Activated CD4-positive, alpha-beta T cell treated with anti-CD3 and anti-CD28 coated beads, Interleukin-2, amount 50 U/mL, for 1 hour (primary cell): ENCODE data around the gene TDP1.

Experiments
- DNase-seq: peaks from one replicate; pipeline ENCODE4 v3.0.0-alpha.2; 2020

The TDP1 gene

GRCh38 chr14:89955745-89956660 lies at the start of gene TDP1:
TDP1 (plus strand) TSS chr14:89955927; CDS start chr14:89963115, 7,188 bp downstream.
- DNase-seq, result peak; percentile 95

- no peak for DNase-seq
Observed at GRCh38 chr14:89906000-89906399, 49.7 kb upstream of the TDP1 start.

- DNase-seq, result no peak
Observed at GRCh38 chr14:89907655-89908054, 48.1 kb upstream of the TDP1 start.

- no peak for DNase-seq
Observed at GRCh38 chr14:89908712-89909450, 46.8 kb upstream of the TDP1 start.

GRCh38 chr14:89909586-89909985 lies 46.1 kb upstream of the TDP1 start:
- DNase-seq, result no peak

GRCh38 chr14:89910691-89911009 lies 45.1 kb upstream of the TDP1 start:
- no peak for DNase-seq

GRCh38 chr14:89911010-89911919 lies 44.5 kb upstream of the TDP1 start:
- no peak for DNase-seq

- no peak for DNase-seq
Observed at GRCh38 chr14:89912221-89912620, 43.5 kb upstream of the TDP1 start.

GRCh38 chr14:89912667-89913211 lies 43.0 kb upstream of the TDP1 start:
- no peak for DNase-seq

GRCh38 chr14:89915114-89915878 lies 40.4 kb upstream of the TDP1 start:
- peak; percentile 56 for DNase-seq

- no peak for DNase-seq
Observed at GRCh38 chr14:89918721-89919120, 37.0 kb upstream of the TDP1 start.

- no peak for DNase-seq
Observed at GRCh38 chr14:89920056-89920455, 35.7 kb upstream of the TDP1 start.

- no peak for DNase-seq
Observed at GRCh38 chr14:89921346-89921745, 34.4 kb upstream of the TDP1 start.

- DNase-seq, result no peak
Observed at GRCh38 chr14:89922031-89922907, 33.5 kb upstream of the TDP1 start.

- DNase-seq, result no peak
Observed at GRCh38 chr14:89924268-89924667, 31.5 kb upstream of the TDP1 start.

- DNase-seq, result no peak
Observed at GRCh38 chr14:89926694-89927093, 29.0 kb upstream of the TDP1 start.

GRCh38 chr14:89927186-89927865 lies 28.4 kb upstream of the TDP1 start:
- no peak for DNase-seq

GRCh38 chr14:89933002-89933401 lies 22.7 kb upstream of the TDP1 start:
- no peak for DNase-seq

- DNase-seq, result no peak
Observed at GRCh38 chr14:89936654-89937185, 19.0 kb upstream of the TDP1 start.

- DNase-seq, result no peak
Observed at GRCh38 chr14:89941830-89942377, 13.8 kb upstream of the TDP1 start.
